HCT116 (cell line): ENCODE data around the gene MTHFD2. TPM values are rescaled to one million over a fixed set of nuclear protein-coding genes. Genes with fewer than 3 reads are reported as not detected.

Experiments used
- ATAC-seq: fragments of 200-7000 bp; cut with Tn5 transposase; 2 replicates; pipeline ENCODE4 v1.9.1; 2020; ENCODE audit warnings: mild to moderate bottlenecking, moderate library complexity
- BruUV-seq: library from RNA; stranded (reverse); fragments of 400-500 nt; replicated peaks from 2 replicates; lab custom pipeline; 2021; lab: Mats Ljungman, UMichigan
- CTCF ChIA-PET: fragments of 300-600 bp; sonication (Branson Sonifier 250); formaldehyde crosslinking; loops from one replicate; lab custom pipeline; 2021; ENCODE audit warnings: antibody characterized with exemption; lab: Charles Lee
- POLR2A ChIA-PET: fragments of 300-600, 350-600 bp; sonication (Branson Sonifier 250); formaldehyde crosslinking; loops from one replicate; lab custom pipeline; 2021; ENCODE audit warnings: antibody characterized with exemption; lab: Charles Lee
- RAD21 ChIA-PET, 2 experiments: fragments of 300-600 bp; sonication (Branson Sonifier 250); formaldehyde crosslinking; loops; one replicate each; lab custom pipeline; 2023; ENCODE audit warnings: low total read pairs in 2 of 2; ENCODE audit not compliant: uncharacterized antibody in 2 of 2, unreplicated experiment in 2 of 2, low non-redundant PET in 1 of 2; lab: Charles Lee
- DNase-seq: peaks from one replicate; pipeline ENCODE4 v3.0.0-alpha.2; 2010; ENCODE audit warnings: low read depth, low spot score
- H2AFZ ChIP-seq: fragments of 200-600 bp; shearing (Covaris generic), sonication (generic); 2 replicates; pipeline ENCODE4 v1.6.1; 2017; ENCODE audit warnings: low read depth, mixed run types, mixed read lengths, antibody characterized with exemption, low read length; ENCODE audit not compliant: poor library complexity, severe bottlenecking
- H3K27ac ChIP-seq: 2 replicates; pipeline ENCODE4 v1.5.1; 2012; ENCODE audit warnings: low read depth, low read length
- H3K27me3 ChIP-seq: fragments of 200-600 bp; sonication (generic); 2 replicates; pipeline ENCODE4 v1.6.1; 2016; ENCODE audit warnings: mixed run types, low read length, mixed read lengths; ENCODE audit not compliant: insufficient read depth
- H3K36me3 ChIP-seq, 2 experiments: fragments of 200-500 bp in 1 of 2; fragments of 200-600 bp in 1 of 2; sonication (Bioruptor generic) in 1 of 2; sonication (generic) in 1 of 2; 2 replicates each; pipeline versions ENCODE4 v1.5.1 to v1.6.1; 2014 to 2016; ENCODE audit warnings: low read length in 2 of 2, inconsistent platforms in 1 of 2, mixed read lengths in 1 of 2, mixed run types in 1 of 2; ENCODE audit not compliant: insufficient read depth in 2 of 2, control insufficient read depth in 1 of 2
- H3K4me1 ChIP-seq, 2 experiments: fragments of 200-600 bp in 1 of 2; sonication (generic) in 1 of 2; 2 replicates each; pipeline versions ENCODE4 v1.5.1 to v1.6.1; 2012 to 2017; ENCODE audit warnings: low read length in 2 of 2, inconsistent platforms in 1 of 2, mild to moderate bottlenecking in 1 of 2, mixed read lengths in 1 of 2, mixed run types in 1 of 2, moderate library complexity in 1 of 2; ENCODE audit not compliant: insufficient read depth in 2 of 2, control insufficient read depth in 1 of 2
- H3K4me2 ChIP-seq: fragments of 200-600 bp; sonication (generic); 2 replicates; pipeline ENCODE4 v1.6.1; 2017; ENCODE audit warnings: mixed run types, low read length, mixed read lengths
- H3K4me3 ChIP-seq, 2 experiments: fragments of 200-600 bp in 1 of 2; sonication (generic) in 1 of 2; replicated peaks in 1 of 2; 2 replicates each; pipeline ENCODE4 v1.5.1; 2011 to 2016; ENCODE audit warnings: low read length in 2 of 2, control low read depth in 1 of 2, low read depth in 1 of 2, mild to moderate bottlenecking in 1 of 2, mixed read lengths in 1 of 2, mixed run types in 1 of 2
- H3K79me2 ChIP-seq: fragments of 200-600 bp; sonication (generic); 2 replicates; pipeline ENCODE4 v1.6.1; 2017; ENCODE audit warnings: mild to moderate bottlenecking, mixed run types, low read length, moderate library complexity, mixed read lengths; ENCODE audit not compliant: insufficient read depth
- H3K9ac ChIP-seq: fragments of 200-600 bp; sonication (generic); 2 replicates; pipeline ENCODE4 v1.6.1; 2016; ENCODE audit warnings: low read length, mixed read lengths
- H3K9me2 ChIP-seq: fragments of 200-600 bp; sonication (generic), shearing (Covaris generic); 2 replicates; pipeline ENCODE4 v1.6.1; 2017; ENCODE audit warnings: mixed run types, mild to moderate bottlenecking, moderate library complexity; ENCODE audit not compliant: insufficient read depth
- H3K9me3 ChIP-seq, 2 experiments: fragments of 200-500 bp in 1 of 2; fragments of 200-600 bp in 1 of 2; sonication (Bioruptor generic) in 1 of 2; sonication (generic) in 1 of 2; 2 replicates each; pipeline ENCODE4 v1.6.1; 2014 to 2017; ENCODE audit warnings: low read length in 2 of 2, mixed read lengths in 2 of 2, inconsistent platforms in 1 of 2, low read depth in 1 of 2, mild to moderate bottlenecking in 1 of 2, mixed run types in 1 of 2, moderate library complexity in 1 of 2; ENCODE audit not compliant: control insufficient read depth in 1 of 2, insufficient read depth in 1 of 2
- H4K20me1 ChIP-seq: fragments of 200-600 bp; sonication (generic), shearing (Covaris generic); 2 replicates; pipeline ENCODE4 v1.6.1; 2017; ENCODE audit warnings: mixed run types, mild to moderate bottlenecking, moderate library complexity; ENCODE audit not compliant: insufficient read depth
- ATF3 ChIP-seq: IDR thresholded peaks from 2 replicates; pipeline ENCODE4 v1.6.1; 2012
- CBX3 ChIP-seq: IDR thresholded peaks from 2 replicates; pipeline ENCODE4 v1.6.1; 2012; ENCODE audit warnings: low read depth
- EGR1 ChIP-seq: IDR thresholded peaks from 2 replicates; pipeline ENCODE4 v1.6.1; 2012; ENCODE audit warnings: low read depth
- EZH2phosphoT487 ChIP-seq: fragments of 200-600 bp; IDR thresholded peaks from 2 replicates; pipeline ENCODE4 v1.6.1; 2018; ENCODE audit warnings: antibody characterized with exemption, borderline replicate concordance
- MAX ChIP-seq: IDR thresholded peaks from 2 replicates; pipeline ENCODE4 v1.6.1; 2012
- POLR2A ChIP-seq: IDR thresholded peaks from 2 replicates; pipeline ENCODE4 v1.7.0; 2011; ENCODE audit warnings: borderline replicate concordance; ENCODE audit not compliant: insufficient read depth, insufficient read length; ENCODE audit errors: extremely low read depth
- REST ChIP-seq: IDR thresholded peaks from 2 replicates; pipeline ENCODE4 v1.6.1; 2012; ENCODE audit warnings: low read depth
- SP1 ChIP-seq: IDR thresholded peaks from 2 replicates; pipeline ENCODE4 v1.6.1; 2012; ENCODE audit warnings: low read depth
- YY1 ChIP-seq: IDR thresholded peaks from 2 replicates; pipeline ENCODE4 v1.6.1; 2011; ENCODE audit warnings: low read length, low read depth, moderate library complexity, mild to moderate bottlenecking; ENCODE audit not compliant: insufficient replicate concordance; ENCODE audit errors: extremely low read depth
- ZBTB33 ChIP-seq: IDR thresholded peaks from 2 replicates; pipeline ENCODE4 v1.6.1; 2011; ENCODE audit warnings: mild to moderate bottlenecking, low read length, moderate library complexity; ENCODE audit not compliant: insufficient replicate concordance; ENCODE audit errors: extremely low read depth
- ZFX ChIP-seq: fragments of 450-650 bp; IDR thresholded peaks from 2 replicates; pipeline ENCODE4 v1.6.1; 2017
- intact Hi-C: fragments of 100-400 bp; cut with micrococcal nuclease; formaldehyde crosslinking; loops from 2 replicates; pipeline ENCODE4 v1.10.0; 2022
- total RNA-seq: library from RNA; stranded (reverse); gene quantifications from one replicate; pipeline ENCODE4 v1.2.1, GENCODE V29; 2021; ENCODE audit not compliant: unreplicated experiment

The MTHFD2 gene
- total RNA-seq, 1 experiment from 2014 or later: 445 TPM

- H4K20me1 ChIP-seq: peaks cover 13% of the 10 kb centered on the region; the same call in 1 of the 2 replicates
- BruUV-seq: no TSS peak
These were observed 14.4 kb downstream of the MTHFD2 start for GRCh38 chr2:74212702-74213410.

More at GRCh38 chr2:74212702-74213410, 14.4 kb downstream of the MTHFD2 start:
- no peak overlapping the region for H3K4me3 ChIP-seq
- peaks cover 50 to 78% of the 10 kb centered on the region in 2 experiments for H3K36me3 ChIP-seq
- ATAC-seq (no peak), DNase-seq (no peak)
- no peaks in the 10 kb centered on the region for H3K9me3 ChIP-seq
- no peak overlapping the region for H3K9ac ChIP-seq
- peaks cover 34% of the 10 kb centered on the region for H3K79me2 ChIP-seq
- ChIA-PET RAD21 (no interaction called here), POLR2A (no interaction called here), CTCF (no interaction called here)
- H3K4me1 ChIP-seq: no peaks in the 10 kb centered on the region
- no peak overlapping the region for H3K4me2 ChIP-seq
- TF ChIP-seq SP1 (no peak), EGR1 (no peak), MAX (no peak), ZFX (no peak), ZBTB33 (no peak), EZH2phosphoT487 (no peak), REST (no peak), YY1 (no peak), POLR2A (no peak), ATF3 (no peak), CBX3 (no peak)
- no peak overlapping the region for H2AFZ ChIP-seq
- H3K9me2 ChIP-seq: no peaks in the 10 kb centered on the region
- H3K27me3 ChIP-seq: no peaks in the 10 kb centered on the region
- intact Hi-C loops: no loop called here
- H3K27ac ChIP-seq: no peak overlapping the region
